ENCODE data around the gene ARHGEF10L.

The ARHGEF10L gene

DNA sequence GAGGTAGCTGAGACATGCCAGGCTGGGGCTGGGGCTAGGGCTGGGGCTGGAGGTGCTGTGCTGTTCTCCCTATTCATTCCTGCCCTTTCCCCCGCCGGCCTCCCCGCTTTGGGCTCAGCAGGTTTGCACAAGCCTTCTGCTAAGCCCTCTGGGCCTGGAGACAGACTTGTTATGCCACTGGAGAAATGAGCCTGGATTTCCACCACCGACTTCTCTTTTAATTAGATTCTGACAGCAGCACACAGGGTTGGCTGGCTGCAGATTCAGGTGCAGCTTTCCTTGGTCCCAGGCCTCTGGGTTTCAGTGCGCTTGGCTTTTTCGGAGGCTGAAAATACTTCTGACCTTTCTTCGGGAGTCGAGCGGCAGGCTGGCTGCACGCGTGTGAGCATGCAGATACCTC is 144.1 kb downstream of the ARHGEF10L start:
- no peak for DNase-seq

- no peak for DNase-seq
Measured at GRCh38 chr1:17684810-17685209, 145.3 kb downstream of the ARHGEF10L start.

DNA sequence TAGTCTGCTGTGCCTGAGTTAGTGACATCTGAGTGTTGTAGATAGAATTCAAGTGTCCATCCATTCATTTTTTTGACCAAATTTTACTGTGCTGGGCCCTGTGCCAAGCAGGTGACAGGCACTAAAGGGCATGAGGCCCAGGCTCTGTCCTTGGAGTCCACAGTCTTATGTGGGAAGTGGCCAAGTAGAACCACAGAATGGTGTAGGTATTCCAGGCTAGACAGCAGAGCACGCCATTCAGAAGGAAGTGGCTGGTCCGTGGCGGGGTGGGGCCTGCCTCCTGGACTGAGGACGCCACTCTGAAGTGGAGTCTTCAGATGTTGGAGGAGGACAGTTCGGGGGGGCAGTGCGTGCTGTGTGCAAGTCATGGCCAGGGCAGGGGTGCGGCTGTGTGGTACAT is 146.8 kb downstream of the ARHGEF10L start:
- DNase-seq = no peak

DNA sequence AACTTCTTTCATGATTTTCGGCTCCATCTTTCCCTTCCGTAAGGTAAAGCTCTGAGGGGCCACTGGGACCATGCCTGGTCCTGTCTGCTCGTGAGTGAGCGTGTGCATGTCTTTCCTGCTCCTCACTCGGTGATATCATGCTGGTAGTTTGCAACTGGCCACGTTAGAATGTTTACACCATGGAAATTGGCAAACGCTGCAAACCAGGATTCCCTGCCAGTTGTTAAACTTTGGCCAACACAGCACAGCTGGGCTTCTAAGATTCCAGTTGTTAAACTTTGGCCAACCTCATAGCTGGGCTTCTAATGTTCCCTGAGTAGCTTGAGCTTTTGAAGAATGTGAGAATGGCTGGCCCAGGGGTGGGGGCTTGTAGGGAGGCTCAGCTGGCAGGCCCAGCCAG is 147.6 kb downstream of the ARHGEF10L start:
- DNase-seq = no peak

DNA sequence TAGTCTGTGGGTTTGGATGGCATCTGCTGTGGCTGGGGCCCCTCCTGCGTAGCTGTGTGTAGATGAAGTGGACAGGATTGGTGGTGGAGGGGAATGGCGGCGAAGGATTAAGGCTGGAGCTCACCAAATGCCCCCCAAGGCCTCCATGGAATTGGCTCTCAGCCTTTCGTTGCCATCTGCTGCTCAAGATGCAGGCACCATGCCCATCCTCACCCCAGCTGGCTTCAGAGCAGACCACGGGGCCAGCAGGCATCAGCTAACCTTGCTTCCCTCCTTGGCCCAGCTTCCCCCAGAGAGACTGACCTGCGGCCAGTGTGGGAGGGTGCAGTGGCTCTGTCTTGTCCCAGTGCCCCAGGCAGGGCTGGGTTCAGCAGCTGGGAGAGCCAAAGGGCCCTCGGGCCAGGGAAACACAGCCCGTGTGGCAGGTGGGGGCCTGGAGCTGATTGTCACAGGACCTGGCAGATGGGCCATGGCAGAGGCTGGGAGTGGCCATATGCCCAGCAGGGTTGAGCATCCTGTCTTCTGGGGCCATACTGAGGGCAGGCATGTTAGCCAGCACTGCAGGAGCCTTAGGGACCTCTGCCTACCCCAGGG is 148.8 kb downstream of the ARHGEF10L start:
- DNase-seq = no peak

- DNase-seq = no peak
Measured at GRCh38 chr1:17689011-17689410, 149.5 kb downstream of the ARHGEF10L start.

GRCh38 chr1:17690906-17691634 is 151.6 kb downstream of the ARHGEF10L start:
- no peak for DNase-seq

GRCh38 chr1:17692645-17693044 is 153.1 kb downstream of the ARHGEF10L start:
- no peak for DNase-seq

- DNase-seq = no peak
Measured at GRCh38 chr1:17696417-17697301, 157.2 kb downstream of the ARHGEF10L start.

DNA sequence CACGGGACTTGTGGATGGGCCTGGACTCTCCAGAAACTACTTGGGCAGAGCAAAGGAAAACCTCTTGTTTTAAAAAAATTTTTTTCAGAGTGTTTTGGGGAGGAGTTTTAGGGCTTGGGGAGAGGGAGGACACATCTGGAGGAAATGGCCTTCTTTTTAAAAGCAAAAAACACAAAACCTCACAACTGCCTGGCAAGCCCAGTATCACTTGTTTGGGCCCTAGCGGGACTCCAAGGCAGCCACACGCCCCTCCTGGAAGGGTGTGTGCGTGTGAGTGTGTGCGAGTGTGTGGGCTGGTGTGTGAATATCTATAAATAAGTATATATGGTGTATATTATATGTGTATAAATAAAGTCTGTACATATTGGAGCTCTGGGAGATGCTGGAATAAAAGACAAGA is 158.0 kb downstream of the ARHGEF10L start:
- no peak for DNase-seq

DNA sequence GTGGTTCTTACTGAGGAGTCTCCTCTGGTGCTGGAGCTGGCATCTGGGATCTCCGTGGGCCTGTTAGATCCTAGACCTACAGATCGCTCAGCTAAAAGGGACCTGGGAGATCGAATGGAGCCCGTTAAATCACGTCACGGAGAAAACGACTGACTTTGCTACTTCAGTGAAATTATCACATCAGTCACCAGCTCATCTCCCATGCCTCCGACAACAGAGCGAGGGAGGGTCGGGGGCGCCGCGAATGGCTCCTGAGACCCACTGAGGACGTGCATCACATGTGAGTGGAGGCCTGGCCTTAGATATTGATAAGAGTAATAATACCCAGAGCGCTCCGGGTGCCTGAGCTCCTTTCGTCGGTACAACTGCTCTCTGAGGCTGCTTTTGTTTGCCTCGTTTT is 160.1 kb downstream of the ARHGEF10L start:
- no peak for DNase-seq

- DNase-seq = no peak
Measured at GRCh38 chr1:17700945-17701810, 161.7 kb downstream of the ARHGEF10L start.

GRCh38 chr1:17704176-17704575 is 164.7 kb downstream of the ARHGEF10L start:
- no peak for DNase-seq

DNA sequence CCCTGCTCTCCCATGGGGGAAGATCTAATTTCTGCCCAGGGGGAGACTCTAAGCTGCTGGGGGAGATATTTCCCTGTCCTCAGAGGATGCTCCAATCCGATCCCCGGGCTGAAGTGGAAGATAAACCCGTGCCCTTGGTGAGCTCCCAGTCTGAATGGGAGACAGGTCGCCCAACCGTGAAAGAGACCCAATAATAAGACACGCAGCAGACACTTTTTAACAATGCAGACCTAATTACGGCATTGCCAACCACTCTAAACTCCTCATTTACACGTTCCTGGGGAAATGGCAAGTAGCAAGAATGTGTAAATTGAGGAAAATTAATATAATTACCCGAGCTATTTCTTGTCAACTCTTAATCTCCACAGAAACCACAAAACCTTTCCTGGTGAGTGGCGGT is 166.9 kb downstream of the ARHGEF10L start:
- DNase-seq = no peak

GRCh38 chr1:17709981-17710380 is 170.5 kb downstream of the ARHGEF10L start:
- no peak for DNase-seq

GRCh38 chr1:17710889-17711576 is 171.5 kb downstream of the ARHGEF10L start:
- no peak for DNase-seq

DNA sequence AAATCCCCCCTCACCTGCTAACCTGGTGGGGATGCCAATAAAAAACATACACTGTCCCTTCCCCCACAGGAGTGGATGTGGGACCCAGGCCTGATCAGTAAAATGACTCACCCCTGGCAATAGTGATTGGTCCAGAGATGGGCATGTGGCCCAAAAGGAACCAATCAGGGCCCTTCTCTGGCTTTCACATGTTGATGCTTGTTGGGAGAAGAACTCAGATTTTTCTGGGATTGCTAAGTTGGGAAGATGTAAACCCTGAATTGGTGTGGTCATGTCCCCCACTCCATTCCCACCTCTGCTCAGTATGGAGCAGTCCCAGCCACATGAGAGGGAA is 172.0 kb downstream of the ARHGEF10L start:
- no peak for DNase-seq

- DNase-seq = no peak
Measured at GRCh38 chr1:17711941-17712340, 172.4 kb downstream of the ARHGEF10L start.

- no peak for DNase-seq
Measured at GRCh38 chr1:17713993-17714392, 174.5 kb downstream of the ARHGEF10L start.

- DNase-seq = no peak
Measured at GRCh38 chr1:17717594-17718535, 178.4 kb downstream of the ARHGEF10L start.

- DNase-seq = no peak
Measured at GRCh38 chr1:17719874-17720273, 180.4 kb downstream of the ARHGEF10L start.

Data from activated naive CD4-positive, alpha-beta T cell treated with anti-CD3 and anti-CD28 coated beads, Interleukin-2, amount 50 U/mL, for 16 hours (primary cell).